GM19452 (cell line): ENCODE measurements around the gene PAQR9.

ENCODE experiments used
- ATAC-seq: cut with Tn5 transposase; IDR thresholded peaks from one replicate; pipeline ENCODE4 v1.9.1; 2021; ENCODE audit not compliant: unreplicated experiment

The PAQR9 gene

GRCh38 chr3:142952272-142953193, 10.9 kb downstream of the PAQR9 start:
- no peak for ATAC-seq

DNA sequence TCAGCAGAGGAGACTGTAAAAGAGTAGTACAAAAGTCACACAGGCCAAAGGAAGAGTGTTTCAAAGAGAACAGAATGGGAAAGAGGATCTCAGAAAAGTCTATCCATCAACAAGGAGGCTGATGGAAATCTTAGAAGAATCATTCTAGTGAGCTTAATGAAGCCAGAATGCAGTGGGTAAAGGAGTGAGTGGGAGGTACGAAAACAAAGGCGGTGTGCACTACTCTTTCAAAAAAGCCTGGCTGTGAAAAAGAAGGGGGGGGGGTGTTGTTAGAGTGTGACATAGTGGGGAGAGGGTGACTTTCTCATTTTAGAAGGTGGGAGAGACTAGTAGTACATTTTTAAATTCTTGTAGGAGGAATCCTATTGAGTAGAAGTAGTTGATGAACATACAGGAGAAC, 11.7 kb downstream of the PAQR9 start:
- ATAC-seq, result no peak

- ATAC-seq, result no peak
These were observed 12.5 kb downstream of the PAQR9 start for GRCh38 chr3:142950972-142951371.

DNA sequence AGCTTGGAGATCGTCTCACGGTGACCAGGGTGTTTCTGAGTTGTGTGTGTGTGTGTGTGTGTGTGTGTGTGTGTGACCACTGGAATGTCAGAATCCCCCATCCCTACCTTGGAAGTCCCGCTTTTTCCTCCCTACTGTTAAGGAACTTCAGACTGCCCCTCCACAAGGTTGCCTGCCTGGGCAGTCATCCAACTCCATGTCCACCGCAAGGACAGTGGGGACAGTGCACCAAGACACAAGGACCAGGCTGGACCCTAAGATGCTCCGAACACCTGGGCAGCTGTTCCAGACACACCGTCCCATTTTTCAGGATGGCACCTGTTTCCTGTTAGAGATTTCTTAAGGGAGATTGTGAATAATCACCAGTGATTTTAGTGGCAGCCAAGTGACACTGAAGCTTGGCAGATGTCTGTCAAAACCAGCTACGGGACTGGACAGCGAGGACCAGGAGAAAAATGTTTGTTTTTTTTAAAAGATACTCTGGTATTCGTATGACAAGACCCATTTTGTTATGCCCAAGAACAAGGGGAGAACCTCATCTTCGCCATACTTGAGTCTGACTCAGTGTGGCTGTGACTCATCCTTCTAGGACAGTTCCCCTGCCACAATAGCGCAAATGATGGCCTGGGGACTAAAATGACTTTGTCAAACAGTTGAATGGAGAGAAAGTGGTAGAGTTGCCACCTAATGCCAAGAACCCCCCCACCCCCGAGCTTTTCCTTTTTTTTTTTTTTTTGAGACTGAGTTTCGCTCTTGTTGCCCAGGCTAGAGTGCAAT, 15.5 kb downstream of the PAQR9 start:
- no peak for ATAC-seq

DNA sequence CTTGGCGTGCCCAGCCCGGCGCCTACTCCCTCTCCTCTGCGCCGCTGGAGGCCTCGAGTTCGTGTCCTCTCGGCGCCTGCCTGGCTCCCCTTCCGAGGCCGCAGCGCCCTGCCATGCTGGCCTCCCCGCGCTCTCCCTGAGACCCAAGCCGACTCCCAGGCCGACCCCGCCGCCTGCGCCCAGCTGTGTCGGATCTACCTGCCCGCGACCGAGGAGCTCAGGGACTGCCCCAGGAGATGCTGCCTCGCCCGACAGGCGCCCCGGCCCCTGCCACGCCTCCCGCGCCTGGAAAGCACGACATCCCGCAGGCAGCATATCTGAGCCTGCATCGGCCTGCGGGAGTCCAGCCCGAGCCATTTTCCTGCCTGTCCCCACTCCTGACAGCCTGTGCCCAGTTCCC, 16.1 kb downstream of the PAQR9 start:
- ATAC-seq, result no peak

- ATAC-seq, result no peak
These were observed 16.6 kb downstream of the PAQR9 start for GRCh38 chr3:142946861-142947260.

DNA sequence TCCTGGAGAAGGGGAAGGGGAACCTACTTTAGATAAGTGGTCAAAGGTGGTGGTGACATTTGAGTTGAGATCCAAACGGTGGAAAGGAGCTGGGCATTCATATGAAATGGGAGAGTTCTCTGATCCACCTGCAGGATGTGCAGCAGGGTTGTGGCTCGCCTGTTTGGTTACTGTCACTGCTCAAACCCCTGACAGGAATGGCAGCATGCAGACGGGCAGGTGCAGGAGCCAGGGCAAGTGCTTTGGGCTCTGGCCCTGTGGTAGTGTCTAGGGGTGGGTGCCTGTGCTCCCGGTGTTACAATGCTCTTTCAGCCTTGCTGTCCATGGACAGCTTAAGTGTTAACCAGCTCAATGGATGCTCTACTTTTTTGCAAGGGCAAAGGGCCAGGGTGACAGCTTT, 18.5 kb downstream of the PAQR9 start:
- no peak for ATAC-seq

- no peak for ATAC-seq
These were observed 19.1 kb downstream of the PAQR9 start for GRCh38 chr3:142944342-142944741.

GRCh38 chr3:142943870-142944269, 19.6 kb downstream of the PAQR9 start:
- no peak for ATAC-seq

GRCh38 chr3:142943349-142943748, 20.1 kb downstream of the PAQR9 start:
- no peak for ATAC-seq

DNA sequence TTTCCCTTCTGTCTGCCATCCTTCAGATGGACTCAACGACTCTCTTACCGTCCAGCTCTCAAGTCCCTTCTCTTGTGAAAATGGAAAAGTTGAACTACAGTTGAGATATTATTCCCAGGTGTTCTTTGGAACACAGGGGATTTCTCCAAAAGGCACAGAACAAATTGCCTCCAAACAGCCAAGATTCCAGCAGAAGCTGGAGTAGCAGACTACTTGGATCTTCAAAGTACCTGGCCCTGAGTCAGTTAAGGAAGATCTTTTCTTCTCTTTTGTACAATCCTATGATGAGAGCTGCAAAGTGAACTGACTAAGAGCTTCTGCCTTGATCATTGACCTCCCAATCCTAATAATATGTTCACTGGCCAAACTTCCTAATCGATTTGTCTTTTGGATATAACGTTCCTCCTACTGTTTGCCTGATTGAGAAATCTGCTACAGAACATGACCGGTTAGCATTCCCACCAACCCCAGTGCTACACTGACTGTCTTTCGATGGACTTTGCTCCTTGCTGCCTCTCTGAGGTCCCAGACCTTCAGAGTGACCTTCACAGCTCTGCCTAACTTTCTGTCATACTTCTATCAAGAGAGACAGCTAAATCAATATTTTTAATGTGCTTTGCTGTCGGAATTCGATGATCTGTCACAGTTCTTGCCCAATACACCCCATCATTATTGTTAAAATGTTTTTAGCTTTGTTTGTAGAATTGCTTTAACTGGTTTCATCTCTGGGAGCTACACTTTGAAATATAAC, 21.9 kb downstream of the PAQR9 start:
- ATAC-seq, result no peak

- no peak for ATAC-seq
These were observed 23.0 kb downstream of the PAQR9 start for GRCh38 chr3:142940472-142940871.

- no peak for ATAC-seq
These were observed 23.5 kb downstream of the PAQR9 start for GRCh38 chr3:142940000-142940399.

DNA sequence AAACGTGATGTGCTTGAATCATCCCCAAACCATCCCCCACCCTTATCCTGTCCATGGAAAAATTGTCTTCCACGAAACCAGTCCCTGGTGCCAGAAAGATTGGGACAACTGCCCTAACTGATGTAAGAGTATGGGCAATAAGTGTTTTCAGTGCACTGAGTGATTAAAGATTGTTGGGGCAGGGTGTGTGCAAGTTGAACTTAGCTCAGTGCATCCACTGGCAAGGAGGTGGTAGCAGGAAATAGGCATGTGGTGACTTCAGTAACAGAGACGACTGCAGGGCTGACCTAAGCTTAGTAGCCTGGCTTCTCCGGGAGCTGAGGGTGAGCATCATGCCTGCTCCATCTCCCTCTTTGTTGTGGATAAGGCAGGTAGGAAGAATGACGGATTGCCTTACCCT, 27.5 kb downstream of the PAQR9 start:
- ATAC-seq, result no peak

DNA sequence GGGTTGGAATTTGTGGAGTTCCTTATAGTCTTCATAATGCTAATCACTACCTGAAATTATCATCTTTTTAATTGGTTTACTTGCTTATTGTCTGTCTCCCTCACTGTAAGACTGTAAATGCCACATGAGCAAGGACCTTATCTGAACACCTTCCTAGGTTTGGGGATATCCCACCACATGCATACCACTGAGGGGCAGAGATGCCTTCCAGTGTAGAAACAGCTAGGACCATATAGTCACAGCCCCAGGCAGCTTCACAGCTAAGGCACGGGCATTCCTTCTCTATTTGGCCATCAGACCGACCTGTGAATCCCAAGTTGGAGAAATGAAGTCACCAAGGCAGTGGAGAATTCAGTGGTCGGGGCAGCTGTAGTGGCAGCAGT, 28.6 kb downstream of the PAQR9 start:
- no peak for ATAC-seq

DNA sequence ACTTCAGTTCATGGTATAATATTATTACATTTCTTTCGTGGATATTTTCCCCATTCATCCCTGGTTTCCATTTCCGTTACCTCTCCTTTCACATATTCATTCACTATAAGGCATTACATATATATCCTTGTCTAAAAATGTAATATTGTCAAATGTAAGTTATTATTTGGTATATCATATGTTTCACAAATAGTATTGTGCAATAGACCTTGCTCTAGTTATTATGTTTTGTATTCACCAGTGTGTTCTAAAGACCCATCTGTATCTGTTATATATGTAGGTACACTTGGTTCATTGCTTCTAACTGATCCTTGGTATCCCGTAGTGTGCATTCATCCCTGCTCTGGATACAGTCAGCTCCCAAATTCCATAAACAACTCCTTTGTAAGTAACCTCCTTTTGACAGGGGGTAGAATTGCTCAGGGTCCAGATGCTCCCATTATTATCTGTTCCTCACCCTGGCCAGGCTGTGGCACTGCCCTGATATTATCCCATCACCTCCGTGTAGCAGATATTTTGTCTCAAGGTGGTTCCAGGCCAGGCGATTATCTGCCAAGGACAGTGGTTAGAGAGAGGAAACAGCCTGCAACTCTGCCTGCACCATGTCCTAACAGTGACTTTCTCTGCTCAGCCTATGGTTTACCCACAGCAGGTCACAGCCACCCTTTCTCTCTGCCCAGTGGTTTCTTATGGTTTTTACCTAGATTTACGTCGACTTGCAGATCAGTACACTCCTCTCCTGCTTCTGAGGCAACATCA, 29.2 kb downstream of the PAQR9 start:
- ATAC-seq, result no peak

DNA sequence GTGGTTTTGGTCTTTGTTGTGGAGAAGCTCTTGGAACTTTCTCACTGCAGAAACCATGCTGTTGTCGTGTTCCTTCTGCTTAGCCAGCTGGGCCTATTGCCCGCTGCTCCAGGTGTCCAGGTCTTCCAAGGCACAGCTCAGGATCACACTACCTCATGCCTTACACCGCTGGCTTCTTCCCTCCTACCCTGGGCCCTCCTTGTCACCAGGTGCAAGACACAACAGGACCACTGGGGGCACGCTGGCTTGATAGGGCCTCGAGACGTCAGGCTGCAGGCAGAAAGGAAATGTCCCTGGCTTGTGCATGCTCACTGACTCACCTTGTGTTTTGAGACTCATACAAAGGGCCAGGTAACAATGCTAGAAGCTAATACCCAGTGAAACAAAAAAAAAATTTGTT, 32.3 kb downstream of the PAQR9 start:
- ATAC-seq, result no peak

- no peak for ATAC-seq
These were observed 33.0 kb downstream of the PAQR9 start for GRCh38 chr3:142930463-142930862.

DNA sequence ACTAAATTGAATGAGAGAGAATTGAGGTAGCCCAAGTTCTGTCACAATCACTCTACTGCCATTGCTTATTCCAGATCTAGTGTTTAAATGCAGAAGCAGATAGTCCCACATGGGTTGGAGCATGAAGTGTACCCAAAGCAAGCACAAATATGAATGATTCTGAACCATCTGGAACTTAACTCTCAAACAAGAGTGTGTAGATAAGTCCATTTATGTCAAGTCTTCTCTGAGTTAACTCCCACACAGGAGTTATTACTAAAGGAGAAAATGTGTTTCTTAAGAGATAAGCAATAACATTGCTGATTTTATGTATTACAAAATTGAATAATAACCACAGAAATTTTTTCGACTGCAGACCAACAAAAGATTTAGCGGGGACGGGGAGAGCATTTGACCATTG, 33.6 kb downstream of the PAQR9 start:
- ATAC-seq, result no peak

DNA sequence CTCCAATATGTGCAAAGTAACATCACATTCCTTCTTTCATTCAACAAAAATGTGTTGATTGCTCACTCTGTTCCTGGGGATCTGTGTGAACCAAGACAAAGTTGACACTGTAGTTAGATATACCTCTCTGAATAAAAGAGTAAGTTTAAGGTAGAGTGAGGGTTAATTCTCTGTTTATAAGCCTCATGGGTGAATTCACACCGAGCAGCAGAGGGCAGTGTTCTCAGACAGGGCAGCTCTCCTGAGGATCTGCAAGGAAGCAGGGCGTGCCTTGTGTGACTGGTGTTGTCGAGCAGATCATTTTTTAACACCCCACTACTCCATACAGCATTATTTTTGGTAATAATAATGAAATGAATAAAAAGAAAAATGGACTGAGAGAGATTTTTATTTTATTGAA, 34.4 kb downstream of the PAQR9 start:
- peak; percentile 56 for ATAC-seq
